Parathyroid adenoma (tissue), 2 donors: ENCODE data around the gene DHH.

Experiments
- H2AFZ ChIP-seq: fragments of 300-600 bp; sonication (generic); one replicate; pipeline ENCODE4 v1.7.0; 2017; ENCODE audit warnings: antibody characterized with exemption, mild to moderate bottlenecking
- H3K27ac ChIP-seq: fragments of 300-600 bp; sonication (generic); one replicate; pipeline ENCODE4 v1.7.0; 2017
- H3K27me3 ChIP-seq: fragments of 300-600 bp; sonication (generic); one replicate; pipeline ENCODE4 v1.7.0; 2017; ENCODE audit warnings: low read length; ENCODE audit not compliant: control insufficient read depth, insufficient read depth
- H3K36me3 ChIP-seq: fragments of 300-600 bp; sonication (generic); one replicate; pipeline ENCODE4 v1.7.0; 2017; ENCODE audit warnings: low read length; ENCODE audit not compliant: control insufficient read depth, insufficient read depth
- H3K4me1 ChIP-seq: fragments of 300-600 bp; sonication (generic); one replicate; pipeline ENCODE4 v1.7.0; 2017; ENCODE audit warnings: control low read depth
- H3K4me2 ChIP-seq: fragments of 300-600 bp; sonication (generic); one replicate; pipeline ENCODE4 v1.7.0; 2017; ENCODE audit warnings: low read length
- H3K4me3 ChIP-seq: fragments of 300-600 bp; sonication (generic); one replicate; pipeline ENCODE4 v1.7.0; 2017; ENCODE audit warnings: low read depth, low read length
- H3K79me2 ChIP-seq: fragments of 300-600 bp; sonication (generic); one replicate; pipeline ENCODE4 v1.7.0; 2017; ENCODE audit warnings: control low read depth
- H3K9ac ChIP-seq: fragments of 300-600 bp; sonication (generic); one replicate; pipeline ENCODE4 v1.7.0; 2017; ENCODE audit warnings: mild to moderate bottlenecking
- H3K9me3 ChIP-seq: fragments of 300-600 bp; sonication (generic); one replicate; pipeline ENCODE4 v1.7.0; 2017; ENCODE audit warnings: low read length; ENCODE audit not compliant: control insufficient read depth
- CTCF ChIP-seq: fragments of 300-600 bp; sonication (generic); IDR thresholded peaks from one replicate; pipeline ENCODE4 v1.7.0; 2017; ENCODE audit warnings: antibody characterized with exemption, mild to moderate bottlenecking
- donor health status: primary hyperparathyroidism.

Gene DHH

GRCh38 chr12:49092086-49092815 lies 2.4 kb downstream of the DHH start:
- Histone ChIP-seq H3K9me3 (no peaks in the 10 kb centered on the region), H3K79me2 (no peaks in the 10 kb centered on the region), H3K27me3 (peaks cover 27% of the 10 kb centered on the region), H3K4me2 (peak overlapping the region; percentile 43), H3K27ac (no peak overlapping the region), H3K4me3 (no peak overlapping the region), H3K4me1 (peaks cover 13% of the 10 kb centered on the region), H2AFZ (peak overlapping the region; percentile 12), H3K36me3 (no peaks in the 10 kb centered on the region), H3K9ac (no peak overlapping the region)
- peak; percentile 21 for TF ChIP-seq CTCF

GRCh38 chr12:49091836-49092085 lies 2.8 kb downstream of the DHH start:
- no peak overlapping the region for H3K4me3 ChIP-seq
- TF ChIP-seq CTCF, result no peak
- peaks cover 27% of the 10 kb centered on the region for H3K27me3 ChIP-seq
- H3K36me3 ChIP-seq, result no peaks in the 10 kb centered on the region
- H3K9ac ChIP-seq, result no peak overlapping the region
- H3K4me1 ChIP-seq, result peaks cover 13% of the 10 kb centered on the region
- H3K4me2 ChIP-seq, result peak overlapping the region; percentile 43
- peak overlapping the region; percentile 12 for H2AFZ ChIP-seq
- H3K79me2 ChIP-seq, result no peaks in the 10 kb centered on the region
- no peak overlapping the region for H3K27ac ChIP-seq
- H3K9me3 ChIP-seq, result no peaks in the 10 kb centered on the region

GRCh38 chr12:49091056-49091835 lies 3.4 kb downstream of the DHH start:
- Histone ChIP-seq H3K79me2 (no peaks in the 10 kb centered on the region), H3K4me2 (peak overlapping the region; percentile 43), H3K27me3 (peaks cover 27% of the 10 kb centered on the region), H3K36me3 (no peaks in the 10 kb centered on the region), H3K4me1 (peaks cover 13% of the 10 kb centered on the region), H3K9ac (no peak overlapping the region), H3K4me3 (no peak overlapping the region), H2AFZ (no peak overlapping the region), H3K9me3 (no peaks in the 10 kb centered on the region), H3K27ac (no peak overlapping the region)
- TF ChIP-seq CTCF, result no peak

DNA sequence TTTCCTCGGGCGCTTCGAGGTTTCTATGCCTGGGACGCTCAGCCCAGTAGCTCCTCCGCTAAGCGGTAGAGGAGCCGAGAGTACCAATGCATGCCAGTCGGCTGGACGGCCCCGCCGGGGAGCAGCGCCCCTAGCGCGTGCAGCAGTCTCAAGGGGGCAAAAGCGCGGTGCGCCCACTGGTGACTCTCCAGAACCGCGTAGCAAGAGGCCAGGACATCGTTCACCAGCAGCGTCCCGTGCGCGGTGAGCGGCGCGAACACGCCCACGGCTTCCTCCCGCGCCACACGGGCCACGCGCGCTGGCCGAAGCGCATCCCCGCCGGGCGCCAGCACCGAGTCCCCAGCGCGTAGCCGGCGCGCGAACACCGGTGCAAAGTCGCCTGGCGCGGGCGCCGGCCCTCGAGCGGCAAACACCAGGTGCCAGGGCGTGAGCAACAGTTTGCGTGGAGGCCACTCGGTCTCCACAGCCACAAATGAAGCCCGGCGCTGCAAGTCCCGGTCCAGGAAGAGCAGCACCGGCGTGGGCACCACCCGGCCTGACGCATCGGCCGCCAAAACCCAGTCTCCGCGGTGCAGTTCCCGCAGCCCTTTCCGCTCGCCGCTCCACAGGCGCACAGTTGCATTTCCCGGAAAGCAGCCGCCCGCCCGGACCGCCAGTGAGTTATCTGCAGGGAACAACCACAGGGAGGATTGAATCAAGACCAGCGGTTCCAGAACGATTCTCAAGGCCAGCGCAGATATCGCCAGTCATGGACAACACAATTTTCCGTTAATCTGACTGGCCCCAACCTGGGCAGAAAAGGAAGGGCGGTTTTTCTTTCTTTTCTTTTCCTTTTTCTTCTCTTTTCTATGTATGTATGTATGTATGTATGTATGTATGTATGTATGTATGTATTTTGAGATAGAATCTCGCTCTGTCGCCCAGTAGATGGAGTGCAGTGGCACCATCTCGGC lies 4.5 kb downstream of the DHH start:
- H3K4me1 ChIP-seq, result peaks cover 13% of the 10 kb centered on the region
- H3K36me3 ChIP-seq, result no peaks in the 10 kb centered on the region
- H3K4me3 ChIP-seq, result no peak overlapping the region
- peak overlapping the region; percentile 30 for H2AFZ ChIP-seq
- TF ChIP-seq CTCF, result no peak
- peak overlapping the region; percentile 58 for H3K4me2 ChIP-seq
- no peaks in the 10 kb centered on the region for H3K9me3 ChIP-seq
- H3K27ac ChIP-seq, result no peak overlapping the region
- peaks cover 27% of the 10 kb centered on the region for H3K27me3 ChIP-seq
- no peaks in the 10 kb centered on the region for H3K79me2 ChIP-seq
- H3K9ac ChIP-seq, result no peak overlapping the region
